GM18517 (cell line): Measurements from ENCODE around the gene CAMK2G.
"Not testable (repeated sequence)": the region's sequence is repeated elsewhere in the genome, so short reads cannot be mapped to it uniquely, and the experiment has no call there.

Source experiments
- ATAC-seq: cut with Tn5 transposase; IDR thresholded peaks from one replicate; pipeline ENCODE4 v1.9.1; 2021; ENCODE audit warnings: mild to moderate bottlenecking, moderate library complexity; ENCODE audit not compliant: unreplicated experiment

CAMK2G gene

DNA sequence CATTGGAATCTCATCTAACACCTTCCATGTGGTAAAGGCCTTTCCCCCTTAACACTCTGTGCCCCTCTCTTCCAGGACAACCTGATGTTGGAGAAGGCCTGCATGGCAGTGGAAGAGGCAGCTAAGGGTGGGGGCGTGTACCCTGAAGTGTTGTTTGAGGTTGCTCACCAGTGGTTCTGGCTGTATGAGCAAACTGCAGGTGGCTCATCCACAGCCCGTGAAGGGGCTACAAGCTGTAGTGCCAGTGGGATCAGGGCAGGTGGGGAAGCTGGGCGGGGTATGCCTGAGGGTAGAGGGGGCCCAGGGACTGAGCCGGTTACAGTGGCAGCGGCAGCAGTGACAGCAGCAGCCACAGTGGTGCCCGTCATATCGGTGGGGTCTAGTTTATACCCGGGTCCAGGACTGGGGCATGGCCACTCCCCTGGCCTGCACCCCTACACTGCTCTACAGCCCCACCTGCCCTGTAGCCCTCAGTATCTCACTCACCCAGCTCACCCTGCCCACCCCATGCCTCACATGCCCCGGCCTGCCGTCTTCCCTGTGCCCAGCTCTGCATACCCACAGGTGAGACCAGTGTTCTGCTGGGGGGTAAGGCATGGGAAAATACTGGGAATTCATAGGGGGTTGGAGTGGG is 75.3 kb downstream of the CAMK2G start:
- ATAC-seq: no peak

DNA sequence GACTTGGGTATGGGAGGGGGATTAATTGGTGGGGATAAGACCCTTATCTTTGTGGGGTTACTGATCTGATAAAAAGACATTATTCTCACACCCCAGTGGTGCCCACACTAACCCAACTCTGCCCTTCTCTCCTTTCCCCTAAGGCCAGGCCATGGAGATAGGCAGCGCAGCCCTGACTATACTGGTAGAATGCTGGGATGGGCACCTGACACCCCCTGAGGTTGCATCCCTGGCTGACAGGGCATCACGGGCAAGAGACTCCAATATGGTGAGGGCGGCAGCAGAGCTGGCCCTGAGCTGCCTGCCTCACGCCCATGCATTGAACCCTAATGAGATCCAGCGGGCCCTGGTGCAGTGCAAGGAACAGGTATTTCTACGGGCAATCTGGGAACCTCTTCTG is 76.3 kb downstream of the CAMK2G start:
- no peak for ATAC-seq

- ATAC-seq: no peak
Measured at GRCh38 chr10:73797324-73798025, 76.9 kb downstream of the CAMK2G start.

GRCh38 chr10:73796766-73797165 is 77.6 kb downstream of the CAMK2G start:
- ATAC-seq: no peak

DNA sequence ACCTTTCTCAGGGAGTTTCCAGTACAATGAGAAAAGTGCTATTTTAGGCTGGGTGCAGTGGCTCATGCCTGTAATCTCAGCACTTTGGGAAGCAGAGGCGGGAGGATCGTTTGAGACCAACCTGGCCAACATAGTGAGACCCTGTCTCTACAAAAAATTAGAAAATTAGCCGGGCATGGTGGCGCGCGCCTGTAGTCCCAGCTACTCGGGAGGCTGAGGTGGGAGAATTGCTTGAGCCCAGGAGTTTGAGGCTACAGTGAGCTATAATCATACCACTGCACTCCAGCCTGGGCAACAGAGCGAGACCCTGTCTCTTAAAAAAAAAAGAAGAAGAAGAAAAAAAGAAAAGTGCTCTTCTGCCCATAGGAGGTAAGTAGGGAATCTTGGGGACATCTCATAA is 78.3 kb downstream of the CAMK2G start:
- ATAC-seq: not testable (repeated sequence)

DNA sequence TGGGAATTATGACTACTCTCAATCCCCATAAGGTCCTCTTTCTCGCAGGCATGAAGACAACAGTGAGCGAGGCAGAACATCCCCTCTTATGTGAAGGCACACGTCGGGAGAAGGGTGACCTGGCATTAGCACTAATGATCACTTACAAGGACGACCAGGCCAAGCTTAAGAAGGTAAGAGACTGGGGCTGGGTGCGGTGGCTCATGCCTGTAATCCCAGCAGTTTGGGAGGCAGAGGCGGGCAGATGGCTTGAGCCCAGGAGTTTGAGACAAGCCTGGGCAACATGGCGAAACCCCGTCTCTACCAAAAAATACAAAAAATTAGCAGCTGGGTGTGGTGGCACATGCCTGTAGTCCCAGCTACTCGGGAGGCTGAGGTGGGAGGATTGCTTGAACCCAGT is 78.9 kb downstream of the CAMK2G start:
- ATAC-seq: not testable (repeated sequence)

- ATAC-seq: no peak
Measured at GRCh38 chr10:73793456-73793855, 80.9 kb downstream of the CAMK2G start.

DNA sequence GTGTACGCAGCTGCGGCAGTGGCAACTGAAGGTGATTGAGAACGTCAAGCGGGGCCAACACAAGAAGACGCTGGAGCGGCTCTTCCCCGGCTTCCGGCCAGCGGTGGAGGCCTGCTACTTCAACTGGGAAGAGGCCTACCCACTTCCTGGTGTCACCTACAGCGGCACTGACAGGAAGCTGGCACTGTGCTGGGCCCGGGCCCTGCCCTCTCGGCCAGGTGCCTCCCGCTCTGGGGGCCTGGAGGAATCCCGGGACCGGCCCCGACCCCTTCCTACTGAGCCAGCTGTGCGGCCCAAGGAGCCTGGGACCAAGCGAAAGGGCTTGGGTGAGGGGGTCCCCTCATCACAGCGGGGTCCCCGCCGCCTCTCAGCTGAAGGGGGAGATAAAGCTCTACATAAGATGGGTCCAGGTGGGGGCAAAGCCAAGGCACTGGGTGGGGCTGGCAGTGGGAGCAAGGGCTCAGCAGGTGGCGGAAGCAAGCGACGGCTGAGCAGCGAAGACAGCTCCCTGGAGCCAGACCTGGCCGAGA is 82.4 kb downstream of the CAMK2G start:
- ATAC-seq: no peak

- no peak for ATAC-seq
Measured at GRCh38 chr10:73790886-73791625, 83.3 kb downstream of the CAMK2G start.

DNA sequence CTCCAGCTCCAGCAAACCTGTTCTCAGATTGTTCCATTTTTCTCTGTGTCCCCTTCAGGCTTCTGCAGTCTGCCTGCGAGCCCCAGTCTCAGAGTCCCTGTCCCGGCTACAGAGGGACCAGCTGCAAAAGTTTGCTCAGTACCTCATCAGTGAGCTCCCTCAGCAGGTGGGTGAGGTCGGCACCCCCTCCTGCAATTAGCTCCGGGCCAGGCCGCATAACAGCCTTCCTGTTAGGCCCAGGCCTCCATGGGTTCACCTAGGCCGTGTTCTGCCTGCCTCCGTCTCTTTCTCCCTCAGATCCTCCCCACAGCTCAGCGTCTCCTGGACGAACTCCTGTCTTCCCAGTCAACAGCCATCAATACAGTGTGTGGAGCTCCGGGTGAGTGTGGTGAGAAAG is 84.7 kb downstream of the CAMK2G start:
- no peak for ATAC-seq

- ATAC-seq: no peak
Measured at GRCh38 chr10:73788864-73789658, 85.3 kb downstream of the CAMK2G start.

DNA sequence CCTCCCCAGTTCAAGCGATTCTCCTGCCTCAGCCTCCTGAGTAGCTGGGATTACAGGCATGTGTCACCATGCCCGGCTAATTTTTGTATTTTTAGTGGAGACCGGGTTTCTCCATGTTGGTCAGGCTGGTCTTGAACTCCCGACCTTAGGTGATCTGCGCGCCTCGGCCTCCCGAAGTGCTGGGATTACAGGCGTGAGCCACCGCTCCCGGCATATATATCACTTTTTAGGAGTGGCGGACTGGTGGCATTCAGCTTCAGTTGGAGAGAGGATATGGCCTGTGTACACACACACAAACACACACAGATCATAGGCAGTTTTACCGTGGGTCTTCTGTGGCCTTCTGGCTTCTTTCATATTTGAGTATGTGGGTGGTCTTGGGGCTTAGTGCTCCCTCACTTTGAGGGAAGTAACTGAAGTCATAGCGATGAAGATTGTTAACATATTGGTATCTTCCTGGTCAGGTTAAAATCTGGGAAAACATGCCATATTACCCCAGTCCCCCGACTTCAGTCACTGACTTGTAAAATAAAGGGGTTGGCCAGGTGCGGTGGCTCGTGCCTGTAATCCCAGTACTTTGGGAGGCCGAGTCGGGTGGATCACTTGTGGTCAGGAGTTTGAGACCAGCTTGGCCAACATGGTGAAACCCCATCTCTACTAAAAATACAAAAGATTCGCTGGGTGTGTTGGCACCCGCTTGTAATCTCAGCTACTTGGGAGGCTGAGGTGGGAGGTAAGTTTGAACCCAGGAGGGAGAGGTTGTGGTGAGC is 87.1 kb downstream of the CAMK2G start:
- not testable (repeated sequence) for ATAC-seq

- ATAC-seq: no peak
Measured at GRCh38 chr10:73786512-73786885, 87.9 kb downstream of the CAMK2G start.

DNA sequence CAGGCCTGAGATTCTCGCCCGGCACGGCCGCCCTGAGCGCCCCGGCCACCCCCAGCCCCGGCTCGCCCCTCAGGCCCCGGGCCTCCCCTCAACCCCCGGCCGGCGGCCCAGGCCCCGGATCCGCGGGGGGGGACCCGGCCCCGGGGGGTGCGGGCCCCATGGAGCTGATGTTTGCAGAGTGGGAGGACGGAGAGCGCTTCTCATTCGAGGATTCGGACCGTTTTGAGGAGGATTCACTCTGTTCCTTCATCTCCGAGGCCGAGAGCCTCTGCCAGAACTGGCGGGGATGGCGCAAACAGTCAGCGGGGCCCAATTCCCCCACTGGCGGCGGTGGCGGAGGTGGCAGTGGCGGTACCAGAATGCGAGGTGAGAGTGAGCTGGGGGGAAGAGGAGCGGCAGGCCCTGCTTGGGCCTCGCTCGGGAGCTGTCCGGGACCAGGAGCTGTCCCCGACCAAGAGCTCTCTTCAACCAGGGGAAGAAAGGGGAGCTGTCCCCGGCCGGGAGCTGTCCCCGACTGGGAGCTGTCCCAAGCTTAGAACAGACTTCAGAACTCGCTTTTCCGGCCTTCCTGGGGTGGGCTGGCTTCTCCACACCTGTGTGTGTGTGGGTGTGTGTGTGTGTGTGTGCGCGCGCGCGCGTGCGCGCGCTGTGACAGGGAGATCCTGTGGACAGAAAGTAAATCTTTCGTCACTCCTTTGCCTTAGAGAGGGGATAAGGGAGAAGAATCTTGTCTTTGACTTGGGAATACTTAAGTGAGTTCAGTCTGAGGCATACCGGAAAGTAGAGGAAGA is 88.4 kb downstream of the CAMK2G start:
- peak; percentile 21 for ATAC-seq

- ATAC-seq: peak; percentile 79
Measured at GRCh38 chr10:73785211-73785720, 89.1 kb downstream of the CAMK2G start, which contains the start of gene ZSWIM8. Gene ZSWIM8, plus strand, starts transcription at chr10:73785606. Its CDS starts 273 bp downstream, at chr10:73785879.

- no peak for ATAC-seq
Measured at GRCh38 chr10:73782749-73783085, 91.6 kb downstream of the CAMK2G start.

DNA sequence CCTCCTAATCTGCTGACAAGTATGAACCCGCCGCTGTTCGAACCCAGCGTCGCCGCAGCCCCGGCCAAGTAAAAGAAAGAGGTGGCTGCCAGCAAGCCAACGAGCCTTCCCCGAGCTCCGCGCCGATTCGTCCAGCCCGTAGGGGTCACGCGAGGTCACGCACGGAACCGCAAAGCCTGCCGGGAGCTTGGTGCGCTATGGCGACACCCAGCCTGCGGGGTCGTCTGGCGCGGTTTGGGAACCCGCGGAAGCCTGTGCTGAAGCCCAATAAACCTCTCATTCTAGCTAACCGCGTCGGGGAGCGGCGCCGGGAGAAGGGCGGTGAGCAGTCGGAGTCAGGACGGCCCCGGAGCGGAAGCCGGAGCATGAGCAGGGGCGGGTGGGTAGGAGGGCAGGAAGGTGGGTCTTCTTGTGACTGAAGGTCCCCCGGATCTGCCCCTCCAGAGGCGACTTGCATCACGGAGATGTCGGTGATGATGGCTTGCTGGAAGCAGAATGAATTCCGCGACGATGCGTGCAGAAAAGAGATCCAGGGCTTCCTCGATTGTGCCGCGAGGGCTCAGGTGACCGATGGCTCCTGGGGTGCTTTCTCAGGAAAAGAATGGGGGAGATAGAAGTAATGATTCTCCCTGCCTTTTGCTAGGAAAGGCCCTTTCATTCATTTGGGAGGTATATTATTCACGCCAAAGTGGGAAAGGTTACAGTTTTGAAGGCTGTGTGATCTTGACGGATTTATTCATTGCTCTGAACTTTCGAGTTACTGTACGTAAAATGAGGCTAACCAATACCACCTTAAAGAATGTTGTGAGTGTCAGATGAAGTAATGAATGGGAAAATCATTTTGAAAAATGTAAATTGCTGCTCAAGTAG is 92.2 kb downstream of the CAMK2G start, which contains the start of gene CHCHD1:
Gene CHCHD1, plus strand, starts transcription at position 170 of the 870 bp plus-strand sequence. Its CDS starts 28 bp downstream, at position 198.
- ATAC-seq: no peak

- ATAC-seq: no peak
Measured at GRCh38 chr10:73781548-73781878, 92.8 kb downstream of the CAMK2G start.
